ENCODE results near the gene NCS1.

NCS1 gene

DNA sequence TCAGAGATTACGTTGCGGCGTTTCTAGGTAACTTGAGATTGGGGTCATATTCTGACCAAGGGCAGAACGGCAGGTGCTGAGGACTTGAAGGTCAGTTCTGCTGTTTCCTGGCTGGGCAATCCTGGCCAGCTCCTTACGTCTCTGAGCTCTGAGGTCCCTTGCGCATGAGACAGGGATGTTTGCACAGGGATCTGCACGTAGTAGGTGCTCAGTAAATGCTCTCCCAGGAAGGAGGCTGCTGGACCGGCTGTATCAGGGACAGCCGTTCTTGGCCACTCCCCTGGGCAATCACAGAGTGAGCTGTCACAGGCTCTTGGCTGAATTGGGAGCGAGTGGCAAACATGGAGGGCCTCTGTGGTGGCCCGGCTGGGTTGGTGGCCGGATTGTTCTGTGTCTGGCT, 8.3 kb downstream of the NCS1 start:
- TF ChIP-seq POLR2AphosphoS5 (IDR thresholded peaks at IDR 0.05; ENCODE audit: low read depth, low read length) (no peak), FOXP2 (optimal IDR thresholded peaks at IDR 0.05; ENCODE audit: borderline replicate concordance, extremely low read depth, extremely low read length, insufficient read depth) (no peak), TAF1 (IDR thresholded peaks at IDR 0.05; ENCODE audit: borderline replicate concordance, insufficient read depth, low read length) (no peak), SIN3A (IDR thresholded peaks at IDR 0.05; ENCODE audit: borderline replicate concordance, insufficient read depth, low read length) (no peak)
- TF ChIP-seq, protein P1, sequence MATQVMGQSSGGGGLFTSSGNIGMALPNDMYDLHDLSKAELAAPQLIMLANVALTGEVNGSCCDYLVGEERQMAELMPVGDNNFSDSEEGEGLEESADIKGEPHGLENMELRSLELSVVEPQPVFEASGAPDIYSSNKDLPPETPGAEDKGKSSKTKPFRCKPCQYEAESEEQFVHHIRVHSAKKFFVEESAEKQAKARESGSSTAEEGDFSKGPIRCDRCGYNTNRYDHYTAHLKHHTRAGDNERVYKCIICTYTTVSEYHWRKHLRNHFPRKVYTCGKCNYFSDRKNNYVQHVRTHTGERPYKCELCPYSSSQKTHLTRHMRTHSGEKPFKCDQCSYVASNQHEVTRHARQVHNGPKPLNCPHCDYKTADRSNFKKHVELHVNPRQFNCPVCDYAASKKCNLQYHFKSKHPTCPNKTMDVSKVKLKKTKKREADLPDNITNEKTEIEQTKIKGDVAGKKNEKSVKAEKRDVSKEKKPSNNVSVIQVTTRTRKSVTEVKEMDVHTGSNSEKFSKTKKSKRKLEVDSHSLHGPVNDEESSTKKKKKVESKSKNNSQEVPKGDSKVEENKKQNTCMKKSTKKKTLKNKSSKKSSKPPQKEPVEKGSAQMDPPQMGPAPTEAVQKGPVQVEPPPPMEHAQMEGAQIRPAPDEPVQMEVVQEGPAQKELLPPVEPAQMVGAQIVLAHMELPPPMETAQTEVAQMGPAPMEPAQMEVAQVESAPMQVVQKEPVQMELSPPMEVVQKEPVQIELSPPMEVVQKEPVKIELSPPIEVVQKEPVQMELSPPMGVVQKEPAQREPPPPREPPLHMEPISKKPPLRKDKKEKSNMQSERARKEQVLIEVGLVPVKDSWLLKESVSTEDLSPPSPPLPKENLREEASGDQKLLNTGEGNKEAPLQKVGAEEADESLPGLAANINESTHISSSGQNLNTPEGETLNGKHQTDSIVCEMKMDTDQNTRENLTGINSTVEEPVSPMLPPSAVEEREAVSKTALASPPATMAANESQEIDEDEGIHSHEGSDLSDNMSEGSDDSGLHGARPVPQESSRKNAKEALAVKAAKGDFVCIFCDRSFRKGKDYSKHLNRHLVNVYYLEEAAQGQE (IDR thresholded peaks at IDR 0.05; ENCODE audit: insufficient read depth in 1 of 2, low read depth in 2 of 2, low read length in 2 of 2): no peak

GRCh38 chr9:130181678-130182380, 9.6 kb downstream of the NCS1 start:
- TF ChIP-seq POLR2AphosphoS5 (IDR thresholded peaks at IDR 0.05; ENCODE audit: low read depth, low read length): no peak
- TF ChIP-seq, protein P1 (IDR thresholded peaks at IDR 0.05; ENCODE audit: insufficient read depth in 1 of 2, low read depth in 2 of 2, low read length in 2 of 2): no peak
- no peak for TF ChIP-seq FOXP2 (optimal IDR thresholded peaks at IDR 0.05; ENCODE audit: borderline replicate concordance, extremely low read depth, extremely low read length, insufficient read depth)
- TF ChIP-seq SIN3A (IDR thresholded peaks at IDR 0.05; ENCODE audit: borderline replicate concordance, insufficient read depth, low read length): no peak
- TF ChIP-seq TAF1 (IDR thresholded peaks at IDR 0.05; ENCODE audit: borderline replicate concordance, insufficient read depth, low read length): no peak

- no peak for TF ChIP-seq SIN3A (IDR thresholded peaks at IDR 0.05; ENCODE audit: borderline replicate concordance, insufficient read depth, low read length)
- no peak for TF ChIP-seq FOXP2 (optimal IDR thresholded peaks at IDR 0.05; ENCODE audit: borderline replicate concordance, extremely low read depth, extremely low read length, insufficient read depth)
- no peak for TF ChIP-seq POLR2AphosphoS5 (IDR thresholded peaks at IDR 0.05; ENCODE audit: low read depth, low read length)
- TF ChIP-seq, protein P1 (IDR thresholded peaks at IDR 0.05; ENCODE audit: insufficient read depth in 1 of 2, low read depth in 2 of 2, low read length in 2 of 2): no peak
- TF ChIP-seq TAF1 (IDR thresholded peaks at IDR 0.05; ENCODE audit: borderline replicate concordance, insufficient read depth, low read length): no peak
Observed at GRCh38 chr9:130182381-130182909, 10.2 kb downstream of the NCS1 start.

GRCh38 chr9:130183133-130183762, 11.0 kb downstream of the NCS1 start:
- TF ChIP-seq FOXP2 (optimal IDR thresholded peaks at IDR 0.05; ENCODE audit: borderline replicate concordance, extremely low read depth, extremely low read length, insufficient read depth): no peak
- TF ChIP-seq, protein P1 (IDR thresholded peaks at IDR 0.05; ENCODE audit: insufficient read depth in 1 of 2, low read depth in 2 of 2, low read length in 2 of 2): no peak
